IMR-90 (cell line): ENCODE measurements around the gene AGAP9. TPM values are rescaled to one million over a fixed set of nuclear protein-coding genes. Genes with fewer than 3 reads are reported as not detected.
"Not testable (repeated sequence)": the region's sequence is repeated elsewhere in the genome, so short reads cannot be mapped to it uniquely, and the experiment has no call there.

ENCODE experiments used
- ATAC-seq: fragments of 200-7000 bp; cut with Tn5 transposase; 2 replicates; pipeline ENCODE4 v1.9.1; 2020; ENCODE audit warnings: low read depth, mild to moderate bottlenecking, moderate library complexity
- BruUV-seq: library from RNA; stranded (reverse); fragments of 400-500 nt; replicated peaks from 2 replicates; lab custom pipeline; 2021; lab: Mats Ljungman, UMichigan
- CTCF ChIA-PET: fragments of 300-600 bp; formaldehyde crosslinking; extraction: SDS; loops from one replicate; lab custom pipeline; 2021; ENCODE audit warnings: antibody characterized with exemption; lab: Yijun Ruan, JAX
- POLR2A ChIA-PET: fragments of 300-600 bp; sonication (Branson Sonifier 250); formaldehyde crosslinking; loops from one replicate; lab custom pipeline; 2022; ENCODE audit warnings: antibody characterized with exemption; ENCODE audit not compliant: unreplicated experiment; lab: Charles Lee
- DNase-seq: peaks from one replicate; pipeline ENCODE4 v3.0.0; 2013
- H2AFZ ChIP-seq: replicated peaks from 2 replicates; pipeline ENCODE3; 2013; ENCODE audit warnings: low read length, mild to moderate bottlenecking; ENCODE audit not compliant: poor library complexity
- H2AK5ac ChIP-seq: 2 replicates; pipeline ENCODE4 v1.6.1; 2013; ENCODE audit warnings: low read depth, low read length, inconsistent platforms
- H2AK9ac ChIP-seq: replicated peaks from 2 replicates; pipeline ENCODE3; 2013; ENCODE audit warnings: mild to moderate bottlenecking, low read depth, low read length, moderate library complexity; ENCODE audit not compliant: poor library complexity
- H2BK120ac ChIP-seq: 2 replicates; pipeline ENCODE4 v1.6.1; 2013; ENCODE audit warnings: low read depth, low read length, inconsistent platforms
- H2BK15ac ChIP-seq: 3 replicates; pipeline ENCODE4 v1.6.1; 2013; ENCODE audit warnings: low read depth, low read length, inconsistent platforms
- H2BK20ac ChIP-seq: 2 replicates; pipeline ENCODE4 v1.6.1; 2013; ENCODE audit warnings: low read depth, mild to moderate bottlenecking, inconsistent platforms, low read length, moderate library complexity
- H2BK5ac ChIP-seq: 2 replicates; pipeline ENCODE4 v1.6.1; 2013; ENCODE audit warnings: mild to moderate bottlenecking, low read depth, low read length, inconsistent platforms; ENCODE audit not compliant: poor library complexity, severe bottlenecking
- H3K14ac ChIP-seq: replicated peaks from 2 replicates; pipeline ENCODE4 v1.6.1; 2013; ENCODE audit warnings: low read depth, low read length, inconsistent platforms
- H3K18ac ChIP-seq: 2 replicates; pipeline ENCODE4 v1.6.1; 2013; ENCODE audit warnings: low read depth, low read length, control low read depth
- H3K23ac ChIP-seq: 2 replicates; pipeline ENCODE4 v1.6.1; 2013; ENCODE audit warnings: low read depth, low read length, inconsistent platforms
- H3K27ac ChIP-seq: 2 replicates; pipeline ENCODE4 v1.5.1; 2013; ENCODE audit warnings: mild to moderate bottlenecking, control low read depth, low read length; ENCODE audit not compliant: insufficient read depth
- H3K27me3 ChIP-seq: 2 replicates; pipeline ENCODE4 v1.6.1; 2013; ENCODE audit warnings: low read length; ENCODE audit not compliant: control insufficient read depth, insufficient read depth
- H3K36me3 ChIP-seq: 2 replicates; pipeline ENCODE4 v1.6.1; 2013; ENCODE audit warnings: low read length, mixed read lengths; ENCODE audit not compliant: control insufficient read depth, insufficient read depth
- H3K4ac ChIP-seq: 2 replicates; pipeline ENCODE4 v1.6.1; 2013; ENCODE audit warnings: low read depth, low read length, inconsistent platforms
- H3K4me1 ChIP-seq: 2 replicates; pipeline ENCODE4 v1.6.1; 2013; ENCODE audit warnings: low read length, mixed read lengths; ENCODE audit not compliant: control insufficient read depth, insufficient read depth
- H3K4me2 ChIP-seq: 2 replicates; pipeline ENCODE4 v1.6.1; 2013; ENCODE audit warnings: low read depth, mild to moderate bottlenecking, control low read depth, low read length, moderate library complexity
- H3K4me3 ChIP-seq: 2 replicates; pipeline ENCODE4 v1.5.1; 2013; ENCODE audit warnings: low read depth, mild to moderate bottlenecking, control low read depth, low read length, moderate library complexity; ENCODE audit not compliant: insufficient read depth
- H3K56ac ChIP-seq: 2 replicates; pipeline ENCODE4 v1.6.1; 2013; ENCODE audit warnings: low read length, inconsistent platforms; ENCODE audit not compliant: insufficient read depth; ENCODE audit errors: extremely low read depth
- H3K79me1 ChIP-seq, 2 experiments: 2 replicates each; pipeline ENCODE4 v1.6.1; 2013; ENCODE audit warnings: low read length in 2 of 2, inconsistent platforms in 1 of 2, low read depth in 1 of 2
- H3K9ac ChIP-seq: 2 replicates; pipeline ENCODE4 v1.6.1; 2013; ENCODE audit warnings: low read depth, low read length, control low read depth
- H3K9me1 ChIP-seq: 2 replicates; pipeline ENCODE4 v1.6.1; 2013; ENCODE audit warnings: low read length, inconsistent platforms; ENCODE audit not compliant: insufficient read depth
- H3K9me3 ChIP-seq: 2 replicates; pipeline ENCODE4 v1.6.1; 2013; ENCODE audit warnings: low read length; ENCODE audit not compliant: control insufficient read depth, insufficient read depth
- H4K20me1 ChIP-seq: 2 replicates; pipeline ENCODE4 v1.6.1; 2013; ENCODE audit warnings: low read length, inconsistent platforms; ENCODE audit not compliant: insufficient read depth
- H4K5ac ChIP-seq: 2 replicates; pipeline ENCODE4 v1.6.1; 2013; ENCODE audit warnings: mild to moderate bottlenecking, low read depth, low read length, control low read depth
- H4K8ac ChIP-seq, 2 experiments: 2 replicates each; pipeline ENCODE4 v1.6.1; 2013; ENCODE audit warnings: low read depth in 2 of 2, low read length in 2 of 2, control low read depth in 1 of 2, inconsistent platforms in 1 of 2
- H4K91ac ChIP-seq: 2 replicates; pipeline ENCODE4 v1.6.1; 2013; ENCODE audit warnings: low read depth, low read length, inconsistent platforms; ENCODE audit not compliant: insufficient read depth
- WGBS, 2 experiments: methylation state at CpG; one replicate each; pipeline versions ENCODE4 v1.1.5 to v1.1.7; 2013; ENCODE audit warnings: missing lambda C conversion rate in 2 of 2; ENCODE audit not compliant: insufficient read length in 1 of 2; ENCODE audit errors: extremely low coverage in 2 of 2; 5-methylcytosine and 5-hydroxymethylcytosine counted together
- dilution Hi-C: fragments of 300-500 bp; cut with HindIII; formaldehyde crosslinking; loops from one replicate; pipeline ENCODE4 v1.14.3; 2018; ENCODE audit warnings: low sequenced_read_pairs; ENCODE audit not compliant: unreplicated experiment
- in situ Hi-C: fragments of 300-500 bp; cut with MboI; formaldehyde crosslinking; loops from 3 replicates; pipeline ENCODE4 v1.14.3; 2019; ENCODE audit warnings: low sequenced_read_pairs, inconsistent platforms, mixed read lengths
- intact Hi-C: fragments of 100-400 bp; cut with micrococcal nuclease; formaldehyde crosslinking; loops from 2 replicates; pipeline ENCODE4 v1.10.0; 2022
- polyA plus RNA-seq, 3 experiments: library from polyadenylated mRNA; depleted of rRNA; stranded (reverse); fragments of >200 nt; gene quantifications; 2 replicates each; pipeline ENCODE4 v1.2.3, GENCODE V29; 2012; ENCODE audit warnings: low replicate concordance in 1 of 3
- total RNA-seq: library from RNA; depleted of rRNA; stranded (reverse); fragments of >200 nt; gene quantifications from 2 replicates; pipeline ENCODE4 v1.2.3, GENCODE V29; 2012

The AGAP9 gene
- total and polyA plus RNA-seq, 2 of the 4 experiments (the other 2 are of a cell fraction), result 3.2 to 11.2 TPM

- H3K4me1 ChIP-seq, H2BK15ac ChIP-seq, POLR2A ChIA-PET, H4K5ac ChIP-seq, intact Hi-C loops, ATAC-seq, H2BK120ac ChIP-seq, H3K4ac ChIP-seq, H2BK5ac ChIP-seq, H3K9me3 ChIP-seq, H3K14ac ChIP-seq, H4K20me1 ChIP-seq, H3K27me3 ChIP-seq, H3K9me1 ChIP-seq, H2AK9ac ChIP-seq, H3K23ac ChIP-seq, H3K56ac ChIP-seq, H4K91ac ChIP-seq, H3K4me2 ChIP-seq, H3K79me1 ChIP-seq, in situ Hi-C loops, H2AFZ ChIP-seq, H3K18ac ChIP-seq, H2BK20ac ChIP-seq, H2AK5ac ChIP-seq, BruUV-seq, H3K4me3 ChIP-seq, H3K27ac ChIP-seq, CTCF ChIA-PET, H3K9ac ChIP-seq, dilution Hi-C loops, DNase-seq, H4K8ac ChIP-seq, H3K36me3 ChIP-seq: not testable (repeated sequence)
- no CpG with 5 or more reads among the region's 6 CpGs for WGBS, 2 experiments
Observed at GRCh38 chr10:47494226-47494625, 29.2 kb downstream of the AGAP9 start.

- BruUV-seq, H3K23ac ChIP-seq, H3K4me3 ChIP-seq, intact Hi-C loops, H3K18ac ChIP-seq, H3K9me1 ChIP-seq, H3K27ac ChIP-seq, H4K20me1 ChIP-seq, H3K4me1 ChIP-seq, DNase-seq, H2BK5ac ChIP-seq, H3K14ac ChIP-seq, H2AK9ac ChIP-seq, H3K9ac ChIP-seq, H3K9me3 ChIP-seq, H4K91ac ChIP-seq, POLR2A ChIA-PET, H4K8ac ChIP-seq, H3K56ac ChIP-seq, H2AFZ ChIP-seq, H2BK15ac ChIP-seq, ATAC-seq, H3K27me3 ChIP-seq, in situ Hi-C loops, H3K4ac ChIP-seq, H2BK120ac ChIP-seq, H3K4me2 ChIP-seq, H3K79me1 ChIP-seq, H2BK20ac ChIP-seq, dilution Hi-C loops, H4K5ac ChIP-seq, H2AK5ac ChIP-seq, CTCF ChIA-PET, H3K36me3 ChIP-seq: not testable (repeated sequence)
- WGBS, 2 experiments, result no CpG with 5 or more reads among the region's 9 CpGs
Observed at GRCh38 chr10:47491600-47491999, 31.8 kb downstream of the AGAP9 start, which contains the start of gene FAM25G. TSS of gene FAM25G (minus strand) at chr10:47491700. CDS start at chr10:47491674, 26 bp downstream.
